Esophagus muscularis mucosa (tissue), 4 donors: ENCODE data around the gene CACNG1. TPM values are rescaled to one million over a fixed set of nuclear protein-coding genes. Genes with fewer than 3 reads are reported as not detected.

Experiments
- DNase-seq: peaks from one replicate; pipeline ENCODE4 v3.0.0-alpha.2; 2017; ENCODE audit errors: extremely low spot score
- H3K27ac ChIP-seq, 4 donors: fragments of 200-600 bp; sonication (generic); replicated peaks in 1 of 4; 1 replicate in 3 of 4; 2 replicates in 1 of 4; pipeline ENCODE4 v1.5.1; 2016 to 2019; ENCODE audit warnings: mild to moderate bottlenecking in 1 of 4
- H3K27me3 ChIP-seq, 4 donors: fragments of 200-600 bp; sonication (generic); one replicate each; pipeline versions ENCODE4 v1.5.1 to v1.6.0; 2016 to 2019
- H3K36me3 ChIP-seq, 4 donors: fragments of 200-600 bp; sonication (generic); one replicate each; pipeline ENCODE4 v1.5.1; 2016 to 2019
- H3K4me1 ChIP-seq, 4 donors: fragments of 200-600 bp; sonication (generic); one replicate each; pipeline ENCODE4 v1.5.1; 2016 to 2019
- H3K4me3 ChIP-seq, 4 donors: fragments of 200-600 bp; sonication (generic); 1 replicate in 2 of 4; 2 replicates in 2 of 4; pipeline ENCODE4 v1.5.1; 2016 to 2019; ENCODE audit warnings: mild to moderate bottlenecking in 4 of 4, moderate library complexity in 1 of 4
- H3K9me3 ChIP-seq, 4 donors: fragments of 200-600 bp; sonication (generic); 1 replicate in 3 of 4; 2 replicates in 1 of 4; pipeline ENCODE4 v1.5.1; 2016 to 2019
- EP300 ChIP-seq: sonication (generic); formaldehyde crosslinking; IDR thresholded peaks from one replicate; pipeline ENCODE4 v1.6.1; 2017; ENCODE audit warnings: antibody characterized with exemption
- POLR2A ChIP-seq: fragments of 450-650 bp; IDR thresholded peaks from one replicate; pipeline ENCODE4 v1.6.1; 2017; ENCODE audit warnings: antibody characterized with exemption, moderate library complexity, mild to moderate bottlenecking, low read depth
- POLR2AphosphoS5 ChIP-seq, 2 donors: sonication (generic); formaldehyde crosslinking; IDR thresholded peaks; one replicate each; pipeline ENCODE4 v1.6.1; 2017; ENCODE audit warnings: antibody characterized with exemption in 2 of 2
- WGBS: methylation state at CpG from one replicate; pipeline ENCODE4 v1.1.5; 2018; 5-methylcytosine and 5-hydroxymethylcytosine counted together
- intact Hi-C: fragments of 100-400 bp; cut with DNase I; formaldehyde crosslinking; loops from one replicate; pipeline ENCODE4 v1.15.1; 2023
- total RNA-seq, 4 donors: library from RNA; depleted of rRNA; stranded (reverse); fragments of >200 nt; gene quantifications; one replicate each; pipeline versions ENCODE4 v1.1.0 to v1.2.1, GENCODE V29; 2016
- TF ChIP-seq, protein P1 (sequence below), 3 experiments: fragments of 200-600 bp in 2 of 3; fragments of 450-650 bp in 1 of 3; sonication (generic) in 2 of 3; IDR thresholded peaks; one replicate each; pipeline ENCODE4 v1.5.1; 2017 to 2019; ENCODE audit warnings: antibody characterized with exemption in 3 of 3, mild to moderate bottlenecking in 2 of 3, moderate library complexity in 1 of 3

Gene CACNG1
- total RNA-seq, 4 donors from 2014 or later: not detected

DNA sequence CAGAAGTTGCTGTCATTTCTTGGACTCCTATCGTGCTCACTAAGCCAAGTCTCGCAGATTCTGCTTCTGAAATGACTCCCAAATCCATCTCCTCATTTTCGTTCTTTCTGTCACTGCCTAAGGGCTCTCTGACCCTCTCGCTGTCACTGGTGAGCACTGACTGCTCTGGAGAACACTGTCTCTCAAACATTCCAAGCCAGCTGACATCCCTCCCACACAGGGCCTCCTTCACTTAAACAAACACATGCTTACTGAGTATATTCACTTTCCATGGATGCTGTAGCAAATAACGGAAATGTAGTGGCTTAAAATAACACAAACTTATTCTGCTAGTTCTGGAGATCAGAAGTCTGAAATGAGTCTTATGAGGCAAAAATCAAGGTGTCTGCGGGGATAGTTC lies 18.8 kb downstream of the CACNG1 start:
- Histone ChIP-seq H3K27ac (no peak overlapping the region), H3K27me3 (no peaks in the 10 kb centered on the region), H3K4me1 (no peaks in the 10 kb centered on the region), H3K4me3 (no peak overlapping the region), H3K36me3 (no peaks in the 10 kb centered on the region), H3K9me3 (no peaks in the 10 kb centered on the region)
- peak; percentile 34 for DNase-seq
- intact Hi-C loops: no loop called here
- 83% methylated on average over 6 of the region's 6 CpGs for WGBS
- TF ChIP-seq, protein P1, sequence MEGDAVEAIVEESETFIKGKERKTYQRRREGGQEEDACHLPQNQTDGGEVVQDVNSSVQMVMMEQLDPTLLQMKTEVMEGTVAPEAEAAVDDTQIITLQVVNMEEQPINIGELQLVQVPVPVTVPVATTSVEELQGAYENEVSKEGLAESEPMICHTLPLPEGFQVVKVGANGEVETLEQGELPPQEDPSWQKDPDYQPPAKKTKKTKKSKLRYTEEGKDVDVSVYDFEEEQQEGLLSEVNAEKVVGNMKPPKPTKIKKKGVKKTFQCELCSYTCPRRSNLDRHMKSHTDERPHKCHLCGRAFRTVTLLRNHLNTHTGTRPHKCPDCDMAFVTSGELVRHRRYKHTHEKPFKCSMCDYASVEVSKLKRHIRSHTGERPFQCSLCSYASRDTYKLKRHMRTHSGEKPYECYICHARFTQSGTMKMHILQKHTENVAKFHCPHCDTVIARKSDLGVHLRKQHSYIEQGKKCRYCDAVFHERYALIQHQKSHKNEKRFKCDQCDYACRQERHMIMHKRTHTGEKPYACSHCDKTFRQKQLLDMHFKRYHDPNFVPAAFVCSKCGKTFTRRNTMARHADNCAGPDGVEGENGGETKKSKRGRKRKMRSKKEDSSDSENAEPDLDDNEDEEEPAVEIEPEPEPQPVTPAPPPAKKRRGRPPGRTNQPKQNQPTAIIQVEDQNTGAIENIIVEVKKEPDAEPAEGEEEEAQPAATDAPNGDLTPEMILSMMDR (IDR thresholded peaks at IDR 0.05): no peak
- TF ChIP-seq POLR2AphosphoS5 (IDR thresholded peaks at IDR 0.05) (no peak), EP300 (no peak), POLR2A (no peak)

DNA sequence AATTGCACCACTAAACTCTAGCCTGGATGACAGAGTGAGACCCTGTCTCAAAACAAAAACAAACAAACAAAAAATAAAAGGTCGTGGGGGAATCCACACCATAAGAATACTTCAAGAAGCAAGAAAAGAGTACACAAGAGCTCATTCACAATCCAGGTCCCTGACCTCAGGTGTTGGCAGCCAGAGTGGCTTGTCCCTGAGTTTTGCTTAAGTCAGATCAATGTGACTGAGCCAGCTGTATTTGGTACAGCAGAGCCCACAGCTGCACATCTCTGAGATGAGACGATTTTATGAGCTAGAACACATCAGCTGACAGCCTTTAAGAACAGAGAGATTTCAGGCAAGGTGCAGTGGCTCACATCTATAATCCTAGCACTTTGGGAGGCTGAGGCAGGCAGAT lies 22.4 kb downstream of the CACNG1 start:
- no peak overlapping the region for H3K4me3 ChIP-seq
- no peaks in the 10 kb centered on the region for H3K27me3 ChIP-seq
- no peaks in the 10 kb centered on the region for H3K4me1 ChIP-seq
- intact Hi-C loops: no loop called here
- no peak overlapping the region for H3K27ac ChIP-seq
- no peak for TF ChIP-seq POLR2A
- TF ChIP-seq POLR2AphosphoS5 (IDR thresholded peaks at IDR 0.05): no peak
- TF ChIP-seq EP300: no peak
- TF ChIP-seq, protein P1 (IDR thresholded peaks at IDR 0.05): no peak
- no peak for DNase-seq
- H3K9me3 ChIP-seq: no peaks in the 10 kb centered on the region
- WGBS: 47% methylated on average over 2 of the region's 2 CpGs
- no peaks in the 10 kb centered on the region for H3K36me3 ChIP-seq

DNA sequence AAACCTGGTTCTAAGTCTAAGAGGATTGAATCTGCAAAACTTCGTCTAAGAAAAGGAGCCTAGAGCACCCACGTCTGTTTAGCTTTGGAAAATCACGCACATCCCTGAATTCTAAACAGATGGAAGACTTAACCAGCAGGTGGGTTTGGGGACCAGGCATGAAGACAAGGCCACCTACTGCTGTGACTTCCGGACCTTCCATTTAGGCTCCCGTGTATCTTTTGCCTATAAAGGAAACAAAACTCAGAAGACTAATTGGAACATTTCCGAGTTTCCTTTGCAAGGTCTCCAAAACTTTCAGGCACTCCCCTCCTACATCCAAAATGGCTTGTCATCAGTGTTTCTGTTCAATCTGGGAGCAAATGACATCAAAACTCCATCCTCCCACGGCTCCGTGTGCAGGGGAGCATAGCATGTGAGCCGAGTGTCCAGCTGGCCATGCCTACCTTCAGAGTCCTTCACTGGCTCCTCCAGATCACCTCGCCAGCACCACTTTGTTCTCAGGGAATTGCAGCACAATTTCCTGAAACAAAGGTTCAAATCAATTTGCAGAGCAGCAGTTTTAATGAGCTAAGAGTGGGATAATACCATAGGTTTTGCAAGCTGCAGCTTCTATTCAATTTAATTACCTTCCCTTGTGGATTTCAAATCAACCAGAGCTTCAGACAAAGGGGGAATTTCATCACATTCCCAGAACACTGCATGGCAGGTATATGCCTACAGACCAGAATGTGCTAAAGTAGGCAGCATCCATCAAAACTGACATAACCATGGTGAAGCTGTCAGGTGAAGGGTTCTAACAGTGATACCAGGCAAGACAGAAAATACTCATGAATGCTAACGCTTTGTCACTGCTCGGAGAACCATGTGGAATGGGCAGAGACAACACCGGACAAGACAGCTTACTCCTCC lies 23.5 kb downstream of the CACNG1 start:
- Histone ChIP-seq H3K9me3 (no peaks in the 10 kb centered on the region), H3K4me3 (no peak overlapping the region), H3K27ac (no peak overlapping the region), H3K4me1 (no peaks in the 10 kb centered on the region), H3K36me3 (peaks cover 0 to 6% (median 3%) of the 10 kb centered on the region in 4 donors), H3K27me3 (no peaks in the 10 kb centered on the region)
- no peak for TF ChIP-seq EP300
- WGBS: 91% methylated on average over 13 of the region's 13 CpGs
- intact Hi-C loops: no loop called here
- no peak for DNase-seq

DNA sequence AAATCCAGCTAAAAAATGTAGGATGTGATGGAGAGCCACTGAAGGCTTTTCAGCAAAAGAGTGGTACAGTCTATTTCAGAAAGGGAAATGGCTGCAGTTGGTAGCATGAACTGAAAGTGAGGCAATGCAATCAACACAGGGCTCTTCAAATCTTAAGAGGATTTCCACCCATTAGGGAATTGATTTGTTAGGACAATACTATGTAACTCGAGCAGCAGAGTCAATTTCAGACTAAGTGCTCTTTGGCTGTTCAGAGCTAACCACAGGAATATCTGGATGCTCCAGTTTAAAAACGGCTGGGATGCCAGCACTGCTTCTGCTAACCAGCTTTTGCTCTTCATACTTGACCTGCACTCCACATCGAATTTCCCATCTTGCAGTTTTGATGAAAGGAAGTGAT lies 24.6 kb downstream of the CACNG1 start:
- WGBS: 70% methylated on average over 3 of the region's 3 CpGs
- no peak for DNase-seq
- Histone ChIP-seq H3K4me3 (no peak overlapping the region), H3K36me3 (peaks cover 0 to 6% (median 5%) of the 10 kb centered on the region in 4 donors), H3K27me3 (no peaks in the 10 kb centered on the region), H3K27ac (no peak overlapping the region), H3K9me3 (no peaks in the 10 kb centered on the region), H3K4me1 (no peaks in the 10 kb centered on the region)
- intact Hi-C loops: no loop called here
- TF ChIP-seq POLR2A (no peak), EP300 (no peak)
- TF ChIP-seq, protein P1 (IDR thresholded peaks at IDR 0.05): no peak

DNA sequence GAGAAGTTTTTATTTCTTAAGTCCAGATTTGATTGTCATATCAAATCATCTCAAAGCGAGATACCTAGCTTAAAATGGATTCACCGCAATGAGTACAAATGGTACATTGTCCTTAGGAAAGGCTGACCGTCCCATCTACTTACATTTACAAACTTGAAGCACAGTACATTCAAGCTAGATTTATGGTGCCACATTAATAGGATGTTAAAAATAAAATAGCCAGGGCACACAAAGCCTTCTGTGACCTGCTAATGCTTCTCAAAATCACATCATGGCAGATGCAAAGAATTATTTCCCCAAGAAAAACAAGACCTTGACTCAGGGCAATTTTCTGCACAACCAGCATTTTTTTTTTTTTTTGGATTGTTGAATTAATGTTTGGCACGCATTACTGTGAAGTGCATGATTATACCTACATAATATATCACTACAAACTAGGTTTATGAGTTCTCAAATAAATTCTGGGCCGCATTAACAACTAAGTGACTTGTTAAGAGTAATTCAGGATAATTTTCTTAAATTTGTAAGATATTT lies 25.3 kb downstream of the CACNG1 start:
- no peak for DNase-seq
- Histone ChIP-seq H3K27me3 (no peaks in the 10 kb centered on the region), H3K4me3 (no peak overlapping the region), H3K27ac (no peak overlapping the region), H3K9me3 (no peaks in the 10 kb centered on the region), H3K36me3 (peaks cover 0 to 6% (median 6%) of the 10 kb centered on the region in 4 donors), H3K4me1 (no peaks in the 10 kb centered on the region)
- TF ChIP-seq, protein P1 (IDR thresholded peaks at IDR 0.05): no peak
- no peak for TF ChIP-seq POLR2AphosphoS5 (IDR thresholded peaks at IDR 0.05)
- TF ChIP-seq EP300: no peak
- no peak for TF ChIP-seq POLR2A
- WGBS: 93% methylated on average over 5 of the region's 5 CpGs
- intact Hi-C loops: no loop called here
